ENCODE results near the gene NUBP2. TPM values are rescaled to one million over a fixed set of nuclear protein-coding genes. Genes with fewer than 3 reads are reported as not detected.

Gene NUBP2
- polyA plus RNA-seq, 1 of the 3 experiments (the other 2 are of a cell fraction), result 73.2 TPM

GRCh38 chr16:1786242-1787055 lies 3.7 kb downstream of the NUBP2 start (continued):
- TF ChIP-seq REST (IDR thresholded peaks at IDR 0.05; ENCODE audit: low read depth, low read length) (no peak), MEF2A (IDR thresholded peaks at IDR 0.05; ENCODE audit: borderline replicate concordance, low read depth) (no peak), MXI1 (IDR thresholded peaks at IDR 0.05; ENCODE audit: low read depth, low read length) (no peak), TCF12 (IDR thresholded peaks at IDR 0.05) (no peak), EP300 (IDR thresholded peaks at IDR 0.05; ENCODE audit: borderline replicate concordance in 1 of 2, low read depth in 1 of 2, low read length in 1 of 2) (no peak), RCOR1 (IDR thresholded peaks at IDR 0.05; ENCODE audit: low read length) (no peak), RXRA (IDR thresholded peaks at IDR 0.05; ENCODE audit: borderline replicate concordance, low read depth) (no peak), FOXM1 (IDR thresholded peaks at IDR 0.05; ENCODE audit: low read depth) (no peak), NRF1 (IDR thresholded peaks at IDR 0.05; ENCODE audit: low read depth, low read length) (no peak), ZBTB33 (IDR thresholded peaks at IDR 0.05; ENCODE audit: borderline replicate concordance, low read depth) (no peak)

- no peaks in the 10 kb centered on the region for H3K9me3 ChIP-seq
- no peaks in the 10 kb centered on the region; a peak in 1 of 4 replicates for H3K4me1 ChIP-seq (ENCODE audit: control insufficient read depth in 1 of 2, insufficient read depth in 2 of 2, low read depth in 1 of 2, low read length in 1 of 2)
- H3K4me3 ChIP-seq (ENCODE audit: low read depth in 2 of 2, low read length in 1 of 2), result no peak overlapping the region
- no peak overlapping the region for H3K9ac ChIP-seq
- H3K4me2 ChIP-seq, result no peak overlapping the region
- H3K27me3 ChIP-seq (ENCODE audit: insufficient read depth), result no peaks in the 10 kb centered on the region
- H3K27ac ChIP-seq (ENCODE audit: low read depth in 2 of 2, low read length in 1 of 2), result no peak overlapping the region
- POLR2A ChIA-PET, result no interaction called here
- H3K36me3 ChIP-seq (replicated peaks in 1 of 2; ENCODE audit: control insufficient read depth in 1 of 2, insufficient read depth in 2 of 2, low read length in 1 of 2), result peaks cover 0 to 45% of the 10 kb centered on the region in 2 experiments
- WGBS (ENCODE audit: low lambda C conversion rate), result 60% methylated on average over 1 of the region's 6 CpGs
- DNase-seq, result no peak
- CTCF ChIA-PET, result no interaction called here
- TF ChIP-seq ELF1 (IDR thresholded peaks at IDR 0.05), result no peak
- H3K79me2 ChIP-seq (ENCODE audit: insufficient read depth), result peaks cover 41% of the 10 kb centered on the region
- H4K20me1 ChIP-seq (ENCODE audit: insufficient read depth), result peaks cover 6% of the 10 kb centered on the region; the same call in 1 of the 2 replicates
- H2AFZ ChIP-seq (ENCODE audit: low read depth), result no peak overlapping the region
- H3F3A ChIP-seq (replicated peaks; ENCODE audit: insufficient read depth), result peaks cover 3% of the 10 kb centered on the region
- no peaks in the 10 kb centered on the region for H3K9me2 ChIP-seq
Measured at GRCh38 chr16:1787056-1787321, 4.2 kb downstream of the NUBP2 start.

All from SK-N-SH (cell line).